Lung (tissue), 12 donors: ENCODE data around the gene CNDP1. TPM values are rescaled to one million over a fixed set of nuclear protein-coding genes. Genes with fewer than 3 reads are reported as not detected.

Experiments
- ATAC-seq: fragments of 200-7000 bp; cut with Tn5 transposase; one replicate; pipeline ENCODE4 v1.9.1; 2020; ENCODE audit warnings: moderate number of reproducible peaks; ENCODE audit not compliant: insufficient read depth, low FRiP score
- DNase-seq, 3 donors: peaks; one replicate each; pipeline ENCODE4 v3.0.0-alpha.2; 2013 to 2017
- H3K27ac ChIP-seq, 2 donors: one replicate each; pipeline ENCODE4 v1.5.1; 2013; ENCODE audit warnings: mild to moderate bottlenecking in 2 of 2, moderate library complexity in 2 of 2, control low read depth in 1 of 2, inconsistent platforms in 1 of 2, low read depth in 1 of 2, low read length in 1 of 2
- H3K27me3 ChIP-seq, 3 donors: one replicate each; pipeline ENCODE4 v1.5.1; 2013; ENCODE audit warnings: low read length in 2 of 3; ENCODE audit not compliant: control insufficient read depth in 3 of 3, insufficient read depth in 3 of 3
- H3K36me3 ChIP-seq, 4 donors: one replicate each; pipeline ENCODE4 v1.5.1; 2013; ENCODE audit warnings: low read length in 4 of 4, mild to moderate bottlenecking in 1 of 4, moderate library complexity in 1 of 4; ENCODE audit not compliant: control insufficient read depth in 4 of 4, insufficient read depth in 4 of 4
- H3K4me1 ChIP-seq, 5 donors: one replicate each; pipeline ENCODE4 v1.5.1; 2013; ENCODE audit warnings: low read length in 5 of 5, mild to moderate bottlenecking in 2 of 5, moderate library complexity in 1 of 5; ENCODE audit not compliant: control insufficient read depth in 5 of 5, insufficient read depth in 5 of 5
- H3K4me3 ChIP-seq: one replicate; pipeline ENCODE4 v1.5.1; 2013; ENCODE audit warnings: mild to moderate bottlenecking, control low read depth, moderate library complexity
- H3K9ac ChIP-seq, 2 donors: one replicate each; pipeline ENCODE4 v1.5.1; 2013; ENCODE audit warnings: low read length in 2 of 2, control low read depth in 1 of 2; ENCODE audit not compliant: insufficient read depth in 1 of 2
- H3K9me3 ChIP-seq, 4 donors: one replicate each; pipeline ENCODE4 v1.5.1; 2013; ENCODE audit warnings: low read length in 3 of 4, mild to moderate bottlenecking in 1 of 4, moderate library complexity in 1 of 4; ENCODE audit not compliant: control insufficient read depth in 4 of 4, insufficient read depth in 3 of 4
- WGBS, 2 donors: extraction: QIAGEN DNeasy Blood & Tissue Kit; methylation state at CpG; one replicate each; pipeline ENCODE4 v1.1.7; 2013; 5-methylcytosine and 5-hydroxymethylcytosine counted together
- polyA plus RNA-seq, 2 donors: library from polyadenylated mRNA; stranded (reverse); fragments of 200-250 nt; gene quantifications; one replicate each; pipeline ENCODE4 v1.2.1, GENCODE V29; 2013
- total RNA-seq, 2 donors: library from RNA; depleted of rRNA in 1 of 2; stranded (reverse); fragments of >200 nt in 1 of 2; gene quantifications; one replicate each; pipeline ENCODE4 v1.2.1, GENCODE V29; 2014 to 2021
- TF ChIP-seq, protein P1 (sequence below): IDR thresholded peaks from 2 replicates; pipeline ENCODE4 v1.5.1; 2012; ENCODE audit warnings: mild to moderate bottlenecking; ENCODE audit errors: control extremely low read depth, extremely low read depth
- donor health status: control.
- donor health status: control.
- donor health status: Bipolar disorder and iron deficiency.
- donor health status: healthy.
- donor health status: DM: yes; HTN: yes; CAD: no.

CNDP1 gene
- total and polyA plus RNA-seq, 4 donors = 0.08 to 0.10 TPM; not detected in 2

- Histone ChIP-seq H3K27ac (no peak overlapping the region), H3K9me3 (no peaks in the 10 kb centered on the region), H3K4me1 (peaks cover 0 to 5% (median 0%) of the 10 kb centered on the region in 5 donors), H3K36me3 (no peaks in the 10 kb centered on the region), H3K9ac (no peak overlapping the region), H3K4me3 (no peak overlapping the region), H3K27me3 (no peaks in the 10 kb centered on the region)
- ATAC-seq (no peak), DNase-seq (no peak)
- WGBS, 2 donors = 53 to 56% methylated on average over 5 of the region's 5 CpGs
- TF ChIP-seq, protein P1, sequence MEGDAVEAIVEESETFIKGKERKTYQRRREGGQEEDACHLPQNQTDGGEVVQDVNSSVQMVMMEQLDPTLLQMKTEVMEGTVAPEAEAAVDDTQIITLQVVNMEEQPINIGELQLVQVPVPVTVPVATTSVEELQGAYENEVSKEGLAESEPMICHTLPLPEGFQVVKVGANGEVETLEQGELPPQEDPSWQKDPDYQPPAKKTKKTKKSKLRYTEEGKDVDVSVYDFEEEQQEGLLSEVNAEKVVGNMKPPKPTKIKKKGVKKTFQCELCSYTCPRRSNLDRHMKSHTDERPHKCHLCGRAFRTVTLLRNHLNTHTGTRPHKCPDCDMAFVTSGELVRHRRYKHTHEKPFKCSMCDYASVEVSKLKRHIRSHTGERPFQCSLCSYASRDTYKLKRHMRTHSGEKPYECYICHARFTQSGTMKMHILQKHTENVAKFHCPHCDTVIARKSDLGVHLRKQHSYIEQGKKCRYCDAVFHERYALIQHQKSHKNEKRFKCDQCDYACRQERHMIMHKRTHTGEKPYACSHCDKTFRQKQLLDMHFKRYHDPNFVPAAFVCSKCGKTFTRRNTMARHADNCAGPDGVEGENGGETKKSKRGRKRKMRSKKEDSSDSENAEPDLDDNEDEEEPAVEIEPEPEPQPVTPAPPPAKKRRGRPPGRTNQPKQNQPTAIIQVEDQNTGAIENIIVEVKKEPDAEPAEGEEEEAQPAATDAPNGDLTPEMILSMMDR = no peak
Measured at GRCh38 chr18:74577019-74577418, 42.7 kb downstream of the CNDP1 start.

DNA sequence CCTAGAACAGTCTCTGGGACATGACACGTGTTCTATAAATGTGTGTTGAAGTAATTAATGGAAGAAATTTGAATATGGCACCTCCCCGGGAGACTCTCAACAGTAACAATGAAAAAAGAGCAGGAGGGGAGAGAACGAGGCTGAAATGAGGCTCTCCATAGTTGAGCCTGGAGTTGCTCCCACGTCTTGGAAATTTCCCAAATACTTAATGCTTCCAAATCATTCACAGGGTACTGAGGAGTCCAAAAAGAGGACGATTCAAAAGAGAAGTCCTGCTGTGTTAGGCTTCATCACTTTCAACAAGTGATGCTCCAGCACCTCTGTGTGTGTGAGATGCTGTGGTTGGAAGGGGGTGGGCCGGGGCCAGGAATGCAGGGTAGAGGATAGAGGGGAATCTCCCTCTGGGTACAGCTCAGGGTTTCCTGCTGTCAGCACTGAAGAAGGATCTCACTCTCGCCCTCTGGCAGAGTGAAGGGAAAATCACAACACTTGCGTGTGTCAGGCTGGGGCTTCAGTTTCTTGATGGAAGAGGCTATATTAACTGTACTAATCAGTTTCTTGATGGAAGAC is 45.3 kb downstream of the CNDP1 start:
- Histone ChIP-seq H3K9me3 (peaks cover 0 to 3% (median 0%) of the 10 kb centered on the region in 4 donors), H3K9ac (no peak overlapping the region), H3K27me3 (no peaks in the 10 kb centered on the region), H3K27ac (no peak overlapping the region), H3K36me3 (no peaks in the 10 kb centered on the region), H3K4me1 (peaks cover 0 to 8% (median 0%) of the 10 kb centered on the region in 5 donors), H3K4me3 (no peak overlapping the region)
- WGBS, 2 donors = 38 to 64% methylated on average over 8 of the region's 8 CpGs
- peak in 2 of 3 donors; percentile 35 to 56 for DNase-seq
- TF ChIP-seq, protein P1 = no peak
- no peak for ATAC-seq

- WGBS, 2 donors = 33 to 44% methylated on average over 6 of the region's 6 CpGs
- TF ChIP-seq, protein P1 = no peak
- no peak overlapping the region for H3K27ac ChIP-seq
Measured at GRCh38 chr18:74582642-74583041, 48.3 kb downstream of the CNDP1 start.

More at GRCh38 chr18:74582642-74583041, 48.3 kb downstream of the CNDP1 start:
- no peak overlapping the region for H3K4me3 ChIP-seq
- ATAC-seq (no peak), DNase-seq (no peak)
- peaks cover 0 to 3% (median 0%) of the 10 kb centered on the region in 4 donors for H3K9me3 ChIP-seq
- no peak overlapping the region for H3K9ac ChIP-seq
- peaks cover 0 to 6% (median 0%) of the 10 kb centered on the region in 3 donors for H3K27me3 ChIP-seq
- no peaks in the 10 kb centered on the region for H3K36me3 ChIP-seq
- peaks cover 0 to 8% (median 0%) of the 10 kb centered on the region in 5 donors for H3K4me1 ChIP-seq
